HepG2 (cell line): ENCODE data around the gene TEX101.
A peak's percentile ranks its signal among the peaks of the same experiment; 100 is the strongest.

Source experiments
- EP300 ChIP-seq, 3 experiments: sonication (generic) in 1 of 3; formaldehyde crosslinking in 1 of 3; IDR thresholded peaks; 2 replicates each; pipeline versions ENCODE4 v1.5.1 to v1.6.1; 2011 to 2020; ENCODE audit warnings: low read depth in 2 of 3, low read length in 2 of 3, borderline replicate concordance in 1 of 3, improper control_type of control experiment in 1 of 3, mild to moderate bottlenecking in 1 of 3, missing genetic modification reagents in 1 of 3, moderate library complexity in 1 of 3
- HIVEP1 ChIP-seq: sonication (generic); formaldehyde crosslinking; IDR thresholded peaks from 2 replicates; pipeline ENCODE4 v1.4.0; 2020; ENCODE audit warnings: mild to moderate bottlenecking, missing genetic modification reagents
- POLR2A ChIP-seq, 2 experiments: IDR thresholded peaks; 2 replicates each; pipeline ENCODE4 v1.6.1; 2011; ENCODE audit warnings: low read depth in 2 of 2, low read length in 2 of 2, mild to moderate bottlenecking in 1 of 2, moderate library complexity in 1 of 2; ENCODE audit not compliant: insufficient read depth in 1 of 2
- TAF1 ChIP-seq: sonication (generic); formaldehyde crosslinking; IDR thresholded peaks from 2 replicates; pipeline ENCODE4 v1.4.0; 2020; ENCODE audit warnings: missing genetic modification reagents
- TBP ChIP-seq: sonication (generic); formaldehyde crosslinking; IDR thresholded peaks from 2 replicates; pipeline ENCODE4 v1.5.0; 2020; ENCODE audit warnings: missing genetic modification reagents
- TEF ChIP-seq: sonication (generic); formaldehyde crosslinking; IDR thresholded peaks from 2 replicates; pipeline ENCODE4 v1.5.0; 2020; ENCODE audit warnings: missing genetic modification reagents
- THAP9 ChIP-seq: sonication (generic); formaldehyde crosslinking; IDR thresholded peaks from 2 replicates; pipeline ENCODE4; 2020; ENCODE audit warnings: missing genetic modification reagents, mild to moderate bottlenecking, borderline replicate concordance
- YY1 ChIP-seq: IDR thresholded peaks from 2 replicates; pipeline ENCODE4 v1.6.1; 2011; ENCODE audit warnings: low read length, low read depth, moderate library complexity, mild to moderate bottlenecking; ENCODE audit not compliant: insufficient read depth, insufficient replicate concordance
- ZNF652 ChIP-seq: IDR thresholded peaks from 2 replicates; pipeline ENCODE4 v1.6.1; 2016; ENCODE audit warnings: low read depth, borderline replicate concordance
- TF ChIP-seq, protein P1 (sequence below): IDR thresholded peaks from 2 replicates; pipeline ENCODE4 v1.6.1; 2012; ENCODE audit warnings: inconsistent platforms
- TF ChIP-seq, protein P2 (sequence below): sonication (generic); formaldehyde crosslinking; IDR thresholded peaks from 2 replicates; pipeline ENCODE4 v1.5.0; 2020; ENCODE audit warnings: mild to moderate bottlenecking, missing genetic modification reagents, moderate library complexity

DNA sequence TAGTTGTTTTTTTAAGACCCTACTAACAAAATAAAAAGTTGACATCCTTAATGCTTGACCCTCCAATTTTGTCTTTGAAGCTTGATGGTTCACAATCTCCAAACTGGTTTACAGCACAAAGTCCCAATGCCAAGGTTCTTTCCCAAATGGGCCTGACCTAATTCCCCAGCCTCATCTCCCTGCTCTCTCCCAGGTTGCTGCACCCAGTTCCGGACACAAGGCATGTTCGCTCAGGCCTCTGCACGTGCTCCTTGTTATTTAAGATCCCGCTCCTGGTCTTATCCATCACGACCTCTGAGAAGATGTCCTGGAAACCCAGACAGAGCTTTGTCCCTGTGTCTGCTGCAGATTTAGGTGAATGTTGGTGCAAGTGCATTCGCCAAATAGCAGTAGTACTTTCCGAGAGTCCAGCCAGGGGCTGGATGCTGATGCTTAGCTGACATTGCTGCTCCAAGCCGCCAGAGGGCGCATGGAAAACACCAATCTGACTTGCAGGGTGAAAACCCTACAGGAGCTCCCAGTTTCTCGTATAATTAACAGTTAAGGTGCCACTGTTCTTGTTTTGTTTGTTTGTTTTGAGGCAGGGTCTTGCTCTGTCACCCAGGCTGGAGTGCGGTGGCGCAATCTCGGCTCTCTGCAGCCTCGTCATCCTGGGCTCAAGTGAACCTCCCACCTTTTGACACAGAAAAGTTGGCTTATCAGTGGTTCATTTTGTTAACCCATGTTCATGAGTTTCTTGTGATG lies 32.2 kb downstream of the TEX101 start:
- TF ChIP-seq, protein P1, sequence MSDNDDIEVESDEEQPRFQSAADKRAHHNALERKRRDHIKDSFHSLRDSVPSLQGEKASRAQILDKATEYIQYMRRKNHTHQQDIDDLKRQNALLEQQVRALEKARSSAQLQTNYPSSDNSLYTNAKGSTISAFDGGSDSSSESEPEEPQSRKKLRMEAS, result no peak
- no peak for TF ChIP-seq YY1
- no peak for TF ChIP-seq TBP
- no peak for TF ChIP-seq TAF1
- TF ChIP-seq THAP9 (CRISPR knock-in tag), result 0 out of 2 replicates have a peak, but pooled peaks have one; percentile 17
- TF ChIP-seq ZNF652 (CRISPR knock-in tag), result peak; percentile 84
- no peak for TF ChIP-seq TEF (CRISPR knock-in tag)
- no peak for TF ChIP-seq EP300 (IDR thresholded peaks at IDR 0.05; ENCODE audit: low read depth in 2 of 2, low read length in 2 of 2)
- TF ChIP-seq EP300 (CRISPR knock-in tag; IDR thresholded peaks at IDR 0.05; ENCODE audit: borderline replicate concordance), result no peak
- TF ChIP-seq POLR2A (IDR thresholded peaks at IDR 0.05; ENCODE audit: insufficient read depth in 1 of 2, low read depth in 2 of 2, low read length in 2 of 2), result no peak
- TF ChIP-seq, protein P2, sequence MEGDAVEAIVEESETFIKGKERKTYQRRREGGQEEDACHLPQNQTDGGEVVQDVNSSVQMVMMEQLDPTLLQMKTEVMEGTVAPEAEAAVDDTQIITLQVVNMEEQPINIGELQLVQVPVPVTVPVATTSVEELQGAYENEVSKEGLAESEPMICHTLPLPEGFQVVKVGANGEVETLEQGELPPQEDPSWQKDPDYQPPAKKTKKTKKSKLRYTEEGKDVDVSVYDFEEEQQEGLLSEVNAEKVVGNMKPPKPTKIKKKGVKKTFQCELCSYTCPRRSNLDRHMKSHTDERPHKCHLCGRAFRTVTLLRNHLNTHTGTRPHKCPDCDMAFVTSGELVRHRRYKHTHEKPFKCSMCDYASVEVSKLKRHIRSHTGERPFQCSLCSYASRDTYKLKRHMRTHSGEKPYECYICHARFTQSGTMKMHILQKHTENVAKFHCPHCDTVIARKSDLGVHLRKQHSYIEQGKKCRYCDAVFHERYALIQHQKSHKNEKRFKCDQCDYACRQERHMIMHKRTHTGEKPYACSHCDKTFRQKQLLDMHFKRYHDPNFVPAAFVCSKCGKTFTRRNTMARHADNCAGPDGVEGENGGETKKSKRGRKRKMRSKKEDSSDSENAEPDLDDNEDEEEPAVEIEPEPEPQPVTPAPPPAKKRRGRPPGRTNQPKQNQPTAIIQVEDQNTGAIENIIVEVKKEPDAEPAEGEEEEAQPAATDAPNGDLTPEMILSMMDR (CRISPR knock-in tag), result peak; percentile 95
- TF ChIP-seq HIVEP1 (CRISPR knock-in tag), result no peak
